KOPT-K1 (cell line): Measurements from ENCODE around the gene BLMH.
A peak's percentile ranks its signal among the peaks of the same experiment; 100 is the strongest.

Experiments used
- H3K27ac ChIP-seq: fragments of 200-600 bp; sonication (generic); 2 replicates; pipeline ENCODE4 v1.5.1; 2016; ENCODE audit warnings: antibody characterized with exemption, mild to moderate bottlenecking, low read depth, low read length; ENCODE audit not compliant: poor library complexity, severe bottlenecking
- H3K36me3 ChIP-seq: fragments of 200-600 bp; sonication (generic); 2 replicates; pipeline ENCODE4 v1.5.1; 2017; ENCODE audit warnings: antibody characterized with exemption, mild to moderate bottlenecking, low read length, moderate library complexity; ENCODE audit not compliant: insufficient read depth
- H3K9me3 ChIP-seq: fragments of 200-600 bp; sonication (generic); 2 replicates; pipeline ENCODE4 v1.5.1; 2017; ENCODE audit warnings: antibody characterized with exemption, low read length, mild to moderate bottlenecking; ENCODE audit not compliant: insufficient read depth, poor library complexity, severe bottlenecking

Gene BLMH

DNA sequence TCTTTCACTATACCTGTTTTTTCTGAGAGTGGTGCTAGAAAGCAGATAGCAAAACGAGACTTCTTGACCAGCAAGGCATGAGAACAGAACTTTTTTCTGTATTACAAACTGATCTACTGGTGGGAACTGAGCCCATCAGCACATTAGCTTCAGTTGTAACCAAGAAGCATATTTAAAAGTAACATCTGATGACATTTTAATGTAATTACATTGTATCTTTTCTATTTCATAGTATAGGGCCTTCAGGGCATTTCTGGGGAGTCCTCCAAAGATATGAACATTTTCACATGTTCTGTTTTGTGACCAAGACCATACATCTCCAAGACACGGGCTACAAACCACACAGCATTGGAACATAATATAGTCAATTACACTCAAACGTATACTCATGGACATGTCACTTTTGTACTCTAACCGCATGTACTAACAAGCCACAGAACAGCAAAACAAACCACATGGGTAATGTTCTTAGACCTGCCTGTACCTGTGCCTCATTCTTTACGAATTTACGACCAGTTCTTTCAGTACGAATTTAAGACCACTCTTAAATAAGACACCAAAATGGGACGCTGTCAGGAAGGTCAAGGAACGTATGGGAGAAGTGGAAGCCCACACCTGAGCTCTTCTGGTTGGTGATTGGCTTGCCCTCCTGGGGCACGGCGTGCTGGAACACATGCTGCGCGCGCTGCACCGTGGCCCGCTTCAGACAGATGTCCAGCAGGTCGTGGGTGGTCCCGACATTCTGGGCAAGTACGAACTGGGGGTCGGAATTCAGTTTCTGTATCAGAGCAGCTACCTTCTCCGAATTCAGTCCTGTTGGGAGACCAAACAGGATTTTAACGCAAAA, 825 bp downstream of the BLMH start:
- peaks cover 36% of the 10 kb centered on the region for H3K36me3 ChIP-seq
- H3K9me3 ChIP-seq = no peaks in the 10 kb centered on the region
- H3K27ac ChIP-seq = peak overlapping the region; percentile 71

DNA sequence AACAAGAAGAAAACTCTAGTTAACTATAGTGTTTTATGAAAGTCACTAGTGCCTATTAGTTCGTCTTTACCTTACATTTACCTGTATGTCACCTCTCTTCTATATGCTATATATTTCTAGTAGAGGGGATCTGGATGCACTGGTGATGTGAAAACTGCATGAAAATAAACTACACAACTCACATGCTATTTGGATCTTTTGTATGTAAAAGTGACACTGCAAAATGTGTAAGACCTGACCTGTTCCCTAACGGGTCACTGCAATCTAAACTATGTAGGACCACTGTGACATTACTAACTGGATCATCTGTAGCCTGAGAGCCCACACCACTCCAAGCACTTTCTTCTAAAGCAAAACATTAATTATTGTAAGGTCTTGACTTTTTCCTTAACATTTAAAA, 1.7 kb downstream of the BLMH start:
- H3K27ac ChIP-seq = no peak overlapping the region
- H3K9me3 ChIP-seq = no peaks in the 10 kb centered on the region
- peaks cover 44% of the 10 kb centered on the region for H3K36me3 ChIP-seq

DNA sequence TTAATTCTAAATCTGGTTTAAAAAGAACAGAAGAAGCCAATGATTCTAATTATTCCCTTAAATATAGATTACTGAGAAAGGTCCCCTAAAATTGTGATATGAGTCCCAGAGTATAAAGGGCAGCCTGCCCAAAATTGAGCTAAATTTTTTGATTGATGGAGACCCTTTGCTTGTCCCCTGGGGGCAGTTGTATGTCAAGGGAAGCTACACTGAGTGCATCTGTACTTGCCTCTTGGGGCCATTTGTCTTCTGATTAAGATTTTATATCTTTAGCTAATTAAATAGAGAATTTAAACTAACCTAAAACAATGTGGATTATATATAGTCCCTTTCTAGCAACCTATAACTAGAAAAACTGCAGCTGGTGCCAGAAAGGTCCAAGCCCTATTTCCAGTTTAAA, 12.6 kb downstream of the BLMH start:
- Histone ChIP-seq H3K27ac (no peak overlapping the region), H3K36me3 (peaks cover 100% of the 10 kb centered on the region), H3K9me3 (no peaks in the 10 kb centered on the region)

DNA sequence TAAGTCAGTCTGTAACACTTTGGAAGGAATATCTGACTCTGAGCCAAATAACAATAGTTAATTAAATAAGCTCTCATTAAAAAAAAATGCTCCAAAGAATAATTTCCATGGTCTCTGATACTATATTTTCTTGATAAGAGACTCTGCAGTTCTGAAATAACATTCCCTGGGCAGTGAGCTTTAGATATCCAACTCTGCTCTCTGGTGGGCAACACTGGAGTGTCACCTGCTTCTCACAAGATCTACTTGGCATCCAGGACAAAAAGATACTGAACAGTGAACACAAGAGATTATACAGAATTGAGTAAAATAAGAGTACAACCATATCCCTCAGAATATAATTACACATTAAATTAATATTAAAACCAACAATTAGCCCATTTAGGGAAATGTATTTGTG, 13.7 kb downstream of the BLMH start:
- peaks cover 100% of the 10 kb centered on the region for H3K36me3 ChIP-seq
- no peaks in the 10 kb centered on the region for H3K9me3 ChIP-seq
- no peak overlapping the region for H3K27ac ChIP-seq

DNA sequence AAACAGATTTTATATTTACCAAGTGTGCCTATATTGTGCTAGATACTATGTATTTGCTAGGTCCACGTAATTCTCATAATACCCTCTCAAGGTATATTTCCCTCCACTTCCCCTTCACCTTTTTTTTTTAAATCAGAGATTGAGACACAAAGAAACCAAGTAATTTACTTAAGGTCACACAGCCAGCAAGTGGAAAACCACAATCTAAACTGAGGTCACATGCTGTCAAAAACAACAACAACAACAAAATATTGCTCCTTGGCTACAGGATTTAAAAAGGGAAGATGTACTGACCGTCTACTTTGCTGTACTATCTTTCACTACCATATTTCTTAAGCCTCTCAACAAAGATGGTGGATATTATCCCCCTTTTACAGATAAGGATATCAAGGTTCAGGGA, 15.8 kb downstream of the BLMH start:
- no peak overlapping the region for H3K27ac ChIP-seq
- peaks cover 100% of the 10 kb centered on the region for H3K36me3 ChIP-seq
- H3K9me3 ChIP-seq = no peaks in the 10 kb centered on the region

DNA sequence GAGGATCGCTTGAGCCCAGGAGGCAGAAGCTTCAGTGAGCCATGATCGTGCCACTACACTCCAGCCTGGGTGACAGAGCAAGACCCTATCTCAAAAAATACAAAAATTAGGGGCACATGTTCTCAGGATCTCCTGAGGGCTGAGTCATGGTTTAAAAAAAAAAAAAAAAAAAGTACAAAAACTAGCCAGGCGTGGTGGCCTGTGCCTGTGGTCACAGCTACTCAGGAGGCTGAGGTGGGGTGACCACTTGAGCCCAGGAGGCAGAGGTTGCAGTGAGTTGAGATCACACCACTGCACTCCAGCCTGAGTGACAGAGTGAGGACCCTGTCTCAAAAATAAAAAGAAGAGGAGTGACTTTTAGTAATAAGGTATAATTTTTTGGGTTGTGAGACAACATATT, 16.9 kb downstream of the BLMH start:
- Histone ChIP-seq H3K9me3 (no peaks in the 10 kb centered on the region), H3K36me3 (peaks cover 100% of the 10 kb centered on the region), H3K27ac (no peak overlapping the region)

DNA sequence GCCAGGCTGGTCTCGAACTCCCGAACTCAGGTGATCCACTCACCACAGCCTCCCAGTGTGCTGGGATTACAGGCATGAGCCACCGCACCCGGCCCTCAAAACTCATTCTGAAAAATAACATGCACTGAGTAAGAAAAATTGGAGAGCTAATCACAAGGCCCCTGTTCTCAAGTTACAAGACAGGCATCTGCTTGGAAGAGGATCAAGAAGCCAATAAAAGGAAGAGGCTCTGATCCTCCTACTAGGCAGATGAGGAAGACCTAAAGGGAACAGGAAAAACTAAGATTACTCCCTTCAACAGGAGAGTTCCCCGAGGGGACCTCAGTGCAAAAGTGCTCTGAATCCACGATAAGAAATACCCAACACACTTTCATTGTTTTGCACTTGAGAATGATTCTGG, 18.4 kb downstream of the BLMH start:
- H3K9me3 ChIP-seq = no peaks in the 10 kb centered on the region
- H3K36me3 ChIP-seq = peaks cover 99% of the 10 kb centered on the region
- H3K27ac ChIP-seq = no peak overlapping the region

DNA sequence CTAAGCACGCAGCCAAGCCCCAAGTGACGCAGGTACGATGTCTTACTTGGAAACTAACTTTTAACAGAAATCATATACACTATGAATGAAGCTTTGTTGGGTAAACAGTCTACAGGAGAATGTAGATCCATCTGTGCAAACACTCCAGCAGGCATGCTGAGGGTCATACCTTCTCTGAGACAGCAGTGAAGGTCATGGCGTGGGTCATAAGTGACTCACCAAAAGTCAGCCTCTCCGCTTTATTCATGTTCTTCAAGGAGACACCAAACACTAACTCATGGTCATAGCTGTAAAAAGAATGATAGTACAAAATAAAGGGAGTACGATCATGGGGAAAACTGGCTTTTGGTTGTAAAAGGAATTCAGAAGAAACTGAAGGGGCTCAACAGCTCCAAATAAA, 20.6 kb downstream of the BLMH start:
- Histone ChIP-seq H3K27ac (no peak overlapping the region), H3K9me3 (no peaks in the 10 kb centered on the region), H3K36me3 (peaks cover 98% of the 10 kb centered on the region)

DNA sequence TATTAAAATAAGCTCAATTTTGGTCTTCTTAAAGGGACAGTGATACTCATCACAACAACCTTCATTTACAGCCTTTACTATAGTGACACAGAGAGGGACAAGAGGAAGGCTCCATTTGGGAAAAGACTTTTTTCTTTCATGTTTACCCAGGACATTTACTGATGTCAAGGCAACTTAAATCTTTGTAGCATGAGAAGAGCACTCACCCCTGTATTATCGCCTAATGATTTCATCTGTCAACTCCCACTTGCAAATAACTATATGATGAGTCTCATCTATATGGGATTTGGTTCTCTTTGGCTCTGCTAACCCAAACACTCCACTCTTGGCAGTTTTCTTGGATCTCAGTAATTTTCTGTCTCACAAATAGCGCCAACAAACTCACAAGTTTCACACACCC, 24.1 kb downstream of the BLMH start:
- Histone ChIP-seq H3K9me3 (no peaks in the 10 kb centered on the region), H3K36me3 (peaks cover 97% of the 10 kb centered on the region)

DNA sequence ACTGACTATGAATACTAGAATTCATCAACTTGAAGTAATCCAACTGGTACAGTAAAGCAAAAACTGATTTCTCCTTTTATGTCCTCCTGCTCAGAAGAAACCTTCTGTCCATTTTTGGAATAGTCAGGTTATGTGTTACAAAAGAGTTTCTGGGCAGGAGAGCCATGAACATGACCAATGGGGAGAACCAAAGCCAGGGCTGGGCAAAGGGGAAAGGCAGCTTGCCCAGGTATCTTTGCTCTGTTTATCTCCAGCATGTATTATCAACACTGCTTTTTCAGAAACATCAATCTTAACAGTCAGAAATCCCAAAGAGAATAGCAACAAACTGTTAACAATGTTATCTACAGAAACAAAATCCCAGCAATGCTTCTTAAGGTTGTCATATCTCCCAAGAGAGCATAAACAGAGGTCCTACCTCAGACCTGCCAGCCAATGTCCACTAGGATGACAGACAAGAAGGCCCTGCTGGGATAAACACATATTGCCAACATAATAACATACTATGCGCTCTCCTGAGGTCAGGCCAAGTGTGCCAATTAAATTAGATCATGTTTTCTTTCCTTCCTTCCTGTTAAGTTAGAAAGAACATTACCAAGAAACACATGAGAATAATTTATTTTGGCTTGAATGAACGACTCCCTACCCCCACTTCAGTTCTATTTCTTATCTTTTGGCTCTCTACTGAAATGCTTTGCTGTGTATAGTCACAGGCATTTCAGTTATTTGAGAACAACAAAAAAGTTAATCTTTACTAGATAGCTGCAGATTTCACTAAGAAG, 28.0 kb downstream of the BLMH start:
- H3K27ac ChIP-seq = no peak overlapping the region
- peaks cover 98% of the 10 kb centered on the region for H3K36me3 ChIP-seq
- no peaks in the 10 kb centered on the region for H3K9me3 ChIP-seq

More for the DNA sequence above, 24.1 kb downstream of the BLMH start:
- H3K27ac ChIP-seq = no peak overlapping the region

DNA sequence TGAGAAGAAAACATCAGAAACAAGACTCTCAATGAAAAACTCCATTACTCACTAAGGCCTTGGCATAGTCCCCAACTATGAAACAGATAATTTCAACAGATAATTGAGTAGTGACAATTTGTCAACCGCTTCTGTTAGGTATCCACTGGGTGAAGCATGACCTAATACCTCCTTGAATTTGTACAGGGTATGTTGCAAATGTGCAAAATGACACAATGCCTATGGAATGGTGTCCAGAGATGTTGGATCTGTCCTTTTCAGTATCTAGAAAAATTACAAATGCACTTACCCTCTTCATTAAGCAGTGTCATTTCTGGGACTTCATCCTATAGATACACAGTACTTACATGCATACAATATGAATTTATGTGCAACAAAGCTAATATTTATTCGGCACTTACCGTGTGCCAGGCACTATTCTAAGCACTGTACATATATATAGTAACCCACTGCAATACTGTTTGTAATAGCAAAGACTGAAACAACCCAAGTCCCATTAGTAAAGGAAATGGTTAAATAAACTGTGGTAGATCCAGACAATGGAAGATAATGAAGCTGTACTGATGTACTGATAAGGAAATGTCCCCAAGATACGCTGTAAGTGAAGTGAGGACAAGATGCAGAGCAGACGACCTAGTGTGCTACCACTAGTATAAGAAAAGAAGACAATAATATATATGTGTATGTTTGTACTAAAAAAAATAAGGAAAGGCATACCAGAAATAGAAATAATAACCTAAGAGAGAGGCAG, 34.8 kb downstream of the BLMH start:
- H3K27ac ChIP-seq = no peak overlapping the region
- no peaks in the 10 kb centered on the region for H3K9me3 ChIP-seq
- peaks cover 96% of the 10 kb centered on the region for H3K36me3 ChIP-seq

DNA sequence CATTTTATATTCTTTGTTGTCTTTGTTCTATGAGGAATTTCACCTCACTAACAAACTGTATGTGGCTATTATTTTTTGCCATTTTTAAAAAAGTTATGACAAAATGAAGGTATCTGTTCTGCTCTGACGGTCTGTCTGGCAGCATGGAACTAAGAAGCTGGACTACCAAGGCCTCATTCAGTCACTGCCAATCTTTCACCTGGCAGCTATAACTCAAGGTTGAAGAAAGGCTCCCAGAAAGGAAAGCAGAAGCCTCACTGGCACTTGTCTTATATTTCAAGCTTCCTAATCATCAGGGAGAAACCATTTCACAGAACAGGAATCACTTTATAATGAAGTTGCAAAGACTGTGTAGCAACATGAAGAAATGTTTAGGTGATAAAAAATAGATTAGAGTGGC, 37.6 kb downstream of the BLMH start:
- Histone ChIP-seq H3K9me3 (no peaks in the 10 kb centered on the region), H3K36me3 (peaks cover 93% of the 10 kb centered on the region), H3K27ac (no peak overlapping the region)

DNA sequence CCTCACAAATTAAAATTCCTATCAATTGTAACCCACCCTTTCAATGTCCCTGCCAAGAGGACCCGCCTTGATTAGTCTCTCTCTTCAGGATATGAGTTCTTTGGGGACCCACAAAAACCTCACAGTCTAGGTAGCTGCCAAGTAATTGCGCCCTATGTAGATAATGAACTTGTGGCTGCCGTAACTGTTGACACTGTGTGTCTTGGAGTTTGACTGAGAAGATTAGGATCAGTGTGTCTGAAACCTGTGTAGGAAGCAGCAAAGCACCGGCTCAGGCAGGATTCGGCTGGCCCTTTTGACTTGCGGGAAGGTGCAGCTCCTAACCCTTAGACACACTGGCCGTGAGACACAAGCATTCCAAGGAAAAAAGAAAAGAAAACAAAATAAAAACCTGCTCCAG, 38.4 kb downstream of the BLMH start:
- Histone ChIP-seq H3K9me3 (no peaks in the 10 kb centered on the region), H3K27ac (no peak overlapping the region), H3K36me3 (peaks cover 93% of the 10 kb centered on the region)

DNA sequence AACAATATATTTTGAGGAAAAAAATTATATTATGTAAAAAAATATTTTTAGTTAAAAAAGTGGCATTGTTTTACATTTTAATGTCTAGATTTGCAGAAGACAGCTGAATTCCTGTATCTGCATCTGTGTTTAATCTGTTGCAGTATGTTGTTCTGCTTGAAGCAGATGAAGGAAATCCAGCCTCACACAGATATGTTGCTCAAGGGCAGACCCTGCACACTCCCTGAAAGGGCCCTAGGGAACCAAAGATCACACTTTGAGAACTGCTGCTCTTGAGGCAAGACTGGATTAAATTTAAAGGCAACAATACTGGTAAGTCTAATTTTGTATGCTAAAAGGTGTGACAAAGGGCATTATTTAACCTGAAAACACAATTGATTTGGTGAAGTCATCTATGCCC, 39.8 kb downstream of the BLMH start:
- Histone ChIP-seq H3K27ac (no peak overlapping the region), H3K36me3 (peaks cover 93% of the 10 kb centered on the region), H3K9me3 (no peaks in the 10 kb centered on the region)

DNA sequence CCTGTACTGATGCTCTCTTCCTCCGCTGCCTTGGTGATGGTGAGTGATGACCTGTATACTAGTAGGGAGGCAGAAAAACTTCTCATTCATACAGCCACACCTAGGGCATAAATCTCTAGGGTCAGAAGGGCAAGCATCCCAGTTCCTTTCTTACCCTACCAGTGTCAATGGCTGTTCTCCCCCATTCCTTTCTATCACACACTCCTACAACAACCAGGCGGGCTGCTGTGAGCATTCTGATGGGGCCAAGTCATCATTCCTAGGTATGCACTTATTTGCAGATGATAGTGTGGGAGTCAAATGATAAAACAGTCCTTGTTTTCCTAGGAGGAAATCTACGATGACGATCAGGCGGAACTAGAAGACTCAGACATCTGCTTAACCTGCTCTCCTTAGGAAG, 42.3 kb downstream of the BLMH start:
- no peak overlapping the region for H3K27ac ChIP-seq
- H3K36me3 ChIP-seq = peaks cover 76% of the 10 kb centered on the region
- H3K9me3 ChIP-seq = no peaks in the 10 kb centered on the region
